Fibroblast of mammary gland (primary cell): ENCODE data around the gene PUSL1.

Experiments
- DNase-seq: peaks from one replicate; pipeline ENCODE4 v3.0.0-alpha.2; 2010; ENCODE audit warnings: low read depth
- H3K4me3 ChIP-seq: 2 replicates; pipeline ENCODE4 v1.5.1; 2011; ENCODE audit warnings: low read depth, mild to moderate bottlenecking, low read length, moderate library complexity; ENCODE audit not compliant: control insufficient read depth
- CTCF ChIP-seq: conservative IDR thresholded peaks from 2 replicates; pipeline ENCODE4 v1.5.1; 2011; ENCODE audit warnings: low read depth, low read length, inconsistent platforms; ENCODE audit not compliant: control insufficient read depth, insufficient read depth

The PUSL1 gene

GRCh38 chr1:1331068-1331965 is 22.9 kb downstream of the PUSL1 start, which contains the start of gene TAS1R3:
TAS1R3 (plus strand) TSS chr1:1331280; CDS start chr1:1331346, 66 bp downstream.
- no peak for TF ChIP-seq CTCF
- H3K4me3 ChIP-seq, result no peak within 1 kb of the TSS
- no peak for DNase-seq

- TF ChIP-seq CTCF, result no peak
- no peak for DNase-seq
- no peak overlapping the region for H3K4me3 ChIP-seq
These were observed 23.8 kb downstream of the PUSL1 start for GRCh38 chr1:1332031-1332755.

GRCh38 chr1:1332774-1333480 is 24.5 kb downstream of the PUSL1 start:
- DNase-seq, result no peak
- no peak for TF ChIP-seq CTCF
- no peak overlapping the region for H3K4me3 ChIP-seq

- no peak overlapping the region for H3K4me3 ChIP-seq
- TF ChIP-seq CTCF, result no peak
- DNase-seq, result no peak
These were observed 25.3 kb downstream of the PUSL1 start for GRCh38 chr1:1333551-1334241.

GRCh38 chr1:1334835-1335234 is 26.4 kb downstream of the PUSL1 start:
- no peak for DNase-seq
- TF ChIP-seq CTCF, result no peak
- no peak overlapping the region for H3K4me3 ChIP-seq

GRCh38 chr1:1335283-1335682 is 26.9 kb downstream of the PUSL1 start:
- no peak for DNase-seq
- TF ChIP-seq CTCF, result no peak
- H3K4me3 ChIP-seq, result no peak overlapping the region
